ENCODE results near the gene RPS6KB2. TPM values are rescaled to one million over a fixed set of nuclear protein-coding genes. Genes with fewer than 3 reads are reported as not detected.

RPS6KB2 gene
- total and polyA plus RNA-seq, 9 of the 15 experiments (the other 6 are each of a cell fraction or from before 2014, with no cell fraction given) = 0.42 to 122 (median 82.6) TPM

GRCh38 chr11:67463680-67464410, 35.6 kb downstream of the RPS6KB2 start (continued):
- no peak for TF ChIP-seq UBTF (IDR thresholded peaks at IDR 0.05; ENCODE audit: borderline replicate concordance in 1 of 2, low read depth in 2 of 2, low read length in 2 of 2)
- no peak for TF ChIP-seq FUS (optimal IDR thresholded peaks at IDR 0.05; ENCODE audit: low read depth, low read length)
- peak; percentile 95 for TF ChIP-seq MTA1 (IDR thresholded peaks at IDR 0.05; ENCODE audit: borderline replicate concordance)
- no peak for TF ChIP-seq ADNP (tag; IDR thresholded peaks at IDR 0.05)
- peak; percentile 65 for TF ChIP-seq CEBPG (CRISPR knock-in tag; IDR thresholded peaks at IDR 0.05)
- TF ChIP-seq CEBPG (tag; conservative IDR thresholded peaks at IDR 0.05 in 1 of 2, IDR thresholded peaks at IDR 0.05 in 1 of 2) = peak in 1 of 2 experiments; percentile 43; a peak in 3 of 4 replicates
- no peak for TF ChIP-seq RBM14 (IDR thresholded peaks at IDR 0.05; ENCODE audit: borderline replicate concordance, insufficient read depth, low read depth, low read length)
- no peak; the same call in 1 of the 2 replicates for TF ChIP-seq ZNF77 (CRISPR knock-in tag; IDR thresholded peaks at IDR 0.05)
- TF ChIP-seq KAT8 (IDR thresholded peaks at IDR 0.05; ENCODE audit: low read depth) = no peak
- peak; percentile 95 for TF ChIP-seq ZBTB9 (CRISPR knock-in tag; IDR thresholded peaks at IDR 0.05)
- TF ChIP-seq TEAD4 (IDR thresholded peaks at IDR 0.05; ENCODE audit: low read length) = no peak
- TF ChIP-seq TEAD4 (CRISPR knock-in tag; IDR thresholded peaks at IDR 0.05; ENCODE audit: borderline replicate concordance) = no peak
- TF ChIP-seq ZNF436 (CRISPR knock-in tag; IDR thresholded peaks at IDR 0.05) = no peak
- no peak for TF ChIP-seq ZNF707 (CRISPR knock-in tag; conservative IDR thresholded peaks at IDR 0.05)
- TF ChIP-seq HDAC2 (IDR thresholded peaks at IDR 0.05) = no peak
- no peak for TF ChIP-seq RBM22 (IDR thresholded peaks at IDR 0.05; ENCODE audit: low read depth, low read length, poor library complexity, severe bottlenecking)
- TF ChIP-seq TGIF2 (CRISPR knock-in tag; IDR thresholded peaks at IDR 0.05) = no peak
- TF ChIP-seq CBFA2T2 (conservative IDR thresholded peaks at IDR 0.05) = no peak
- no peak for TF ChIP-seq HNRNPLL (IDR thresholded peaks at IDR 0.05; ENCODE audit: low read depth, low read length, poor library complexity, severe bottlenecking)
- no peak; the same call in none of the 2 replicates for TF ChIP-seq ZFX (CRISPR knock-in tag; IDR thresholded peaks at IDR 0.05)
- no peak for TF ChIP-seq TOE1 (IDR thresholded peaks at IDR 0.05; ENCODE audit: borderline replicate concordance)
- TF ChIP-seq TOE1 (CRISPR knock-in tag; IDR thresholded peaks at IDR 0.05; ENCODE audit: borderline replicate concordance, low read depth) = no peak
- no peak for TF ChIP-seq XRCC5 (IDR thresholded peaks at IDR 0.05; ENCODE audit: low read depth, low read length)
- peak; percentile 91 for TF ChIP-seq BACH1 (tag; IDR thresholded peaks at IDR 0.05)
- TF ChIP-seq ETS1 (conservative IDR thresholded peaks at IDR 0.05; ENCODE audit: control insufficient read depth, low read depth, low read length) = no peak

Data from K562 (cell line).